ENCODE results near the gene LDAH. TPM values are rescaled to one million over a fixed set of nuclear protein-coding genes. Genes with fewer than 3 reads are reported as not detected.

LDAH gene
- total and polyA plus RNA-seq, 4 donors = 5.0 to 30.8 (median 11.5) TPM

DNA sequence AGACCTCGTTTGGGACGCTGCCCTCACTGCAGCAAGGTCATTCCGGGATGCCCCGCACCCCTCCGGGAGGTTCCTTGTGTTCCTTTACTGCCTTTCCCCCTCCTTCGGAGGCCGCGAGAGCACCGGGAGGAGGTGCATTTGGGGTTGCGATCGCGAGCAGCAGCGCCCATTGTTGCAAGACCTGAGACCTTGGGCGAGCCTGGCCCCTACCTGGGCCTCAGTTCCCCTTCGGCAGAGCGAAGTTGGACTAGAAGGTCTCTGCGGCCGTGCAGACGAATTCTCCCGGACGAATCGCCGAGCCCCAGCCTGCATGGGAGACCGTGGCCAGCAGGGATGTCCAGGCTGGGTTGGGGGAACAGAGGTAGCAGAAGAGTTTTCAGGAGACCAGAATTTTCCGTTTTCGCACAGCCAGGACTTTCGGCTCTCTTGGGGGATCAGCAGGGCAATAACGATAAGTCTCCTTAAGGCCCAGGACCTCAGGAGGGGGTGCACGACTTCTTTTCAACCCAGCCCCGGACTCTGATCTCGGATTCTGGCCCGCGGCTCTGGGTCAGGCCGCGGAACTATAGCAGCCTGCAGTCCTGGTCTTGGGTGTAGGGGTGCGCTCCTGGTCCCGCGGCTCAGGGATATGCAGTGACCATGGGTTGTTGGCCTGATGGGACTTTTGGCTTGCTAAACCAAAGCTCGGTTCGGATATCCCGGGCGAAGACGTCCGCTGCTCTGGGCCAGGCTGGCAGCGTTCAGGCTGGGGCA lies 153.2 kb downstream of the LDAH start:
- Histone ChIP-seq H3K27ac (ENCODE audit: low read depth in 1 of 2, low read length in 1 of 2) (no peak overlapping the region), H3K4me3 (no peak overlapping the region), H3K4me1 (ENCODE audit: control insufficient read depth in 5 of 5, insufficient read depth in 5 of 5, low read length in 5 of 5) (peaks cover 0 to 20% (median 10%) of the 10 kb centered on the region in 5 donors), H3K27me3 (ENCODE audit: control insufficient read depth in 3 of 3, insufficient read depth in 3 of 3, low read length in 2 of 3) (peaks cover 0 to 86% (median 83%) of the 10 kb centered on the region in 3 donors), H3K9ac (ENCODE audit: insufficient read depth in 1 of 2, low read length in 2 of 2) (no peak overlapping the region), H3K9me3 (ENCODE audit: control insufficient read depth in 4 of 4, insufficient read depth in 3 of 4, low read length in 3 of 4) (peaks cover 0 to 2% (median 0%) of the 10 kb centered on the region in 4 donors), H3K36me3 (ENCODE audit: control insufficient read depth in 4 of 4, insufficient read depth in 4 of 4, low read length in 4 of 4) (no peaks in the 10 kb centered on the region)
- DNase-seq (no peak), ATAC-seq (ENCODE audit: insufficient read depth, low FRiP score) (no peak)
- TF ChIP-seq, protein P1, sequence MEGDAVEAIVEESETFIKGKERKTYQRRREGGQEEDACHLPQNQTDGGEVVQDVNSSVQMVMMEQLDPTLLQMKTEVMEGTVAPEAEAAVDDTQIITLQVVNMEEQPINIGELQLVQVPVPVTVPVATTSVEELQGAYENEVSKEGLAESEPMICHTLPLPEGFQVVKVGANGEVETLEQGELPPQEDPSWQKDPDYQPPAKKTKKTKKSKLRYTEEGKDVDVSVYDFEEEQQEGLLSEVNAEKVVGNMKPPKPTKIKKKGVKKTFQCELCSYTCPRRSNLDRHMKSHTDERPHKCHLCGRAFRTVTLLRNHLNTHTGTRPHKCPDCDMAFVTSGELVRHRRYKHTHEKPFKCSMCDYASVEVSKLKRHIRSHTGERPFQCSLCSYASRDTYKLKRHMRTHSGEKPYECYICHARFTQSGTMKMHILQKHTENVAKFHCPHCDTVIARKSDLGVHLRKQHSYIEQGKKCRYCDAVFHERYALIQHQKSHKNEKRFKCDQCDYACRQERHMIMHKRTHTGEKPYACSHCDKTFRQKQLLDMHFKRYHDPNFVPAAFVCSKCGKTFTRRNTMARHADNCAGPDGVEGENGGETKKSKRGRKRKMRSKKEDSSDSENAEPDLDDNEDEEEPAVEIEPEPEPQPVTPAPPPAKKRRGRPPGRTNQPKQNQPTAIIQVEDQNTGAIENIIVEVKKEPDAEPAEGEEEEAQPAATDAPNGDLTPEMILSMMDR (IDR thresholded peaks at IDR 0.05; ENCODE audit: control extremely low read depth, extremely low read depth) = no peak
- WGBS, 2 donors = 44 to 45% methylated on average over 41 to 45 of the region's 45 CpGs

DNA sequence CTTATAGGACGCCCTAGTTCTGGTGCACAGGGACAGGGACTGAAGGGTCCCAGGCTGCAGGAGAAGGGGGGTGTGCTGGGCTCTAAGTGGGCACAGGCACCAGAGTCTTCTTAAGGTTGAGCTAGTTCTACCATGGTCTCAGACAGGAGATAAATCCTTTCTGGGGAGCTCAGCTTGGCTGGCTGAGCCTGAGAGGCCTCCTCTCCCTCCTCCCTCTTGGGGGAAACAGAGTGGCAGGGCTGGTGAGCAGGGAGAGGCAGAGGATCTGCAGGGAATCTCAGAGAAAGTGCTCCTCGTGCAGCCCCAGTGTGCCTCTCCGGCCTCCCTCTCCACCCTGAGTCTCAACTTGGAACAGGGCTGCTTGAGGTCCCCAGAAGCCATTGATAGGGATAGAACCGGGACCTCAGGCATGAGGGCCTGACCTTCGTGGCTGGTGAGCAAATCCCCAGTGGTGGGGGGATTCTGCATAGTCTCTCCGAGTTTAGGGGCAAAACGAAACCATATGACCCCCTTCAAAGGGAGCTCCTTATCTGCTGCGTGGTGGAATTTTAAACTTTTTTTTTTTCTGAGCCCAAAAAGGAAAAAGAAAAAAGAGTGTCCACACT lies 153.9 kb downstream of the LDAH start:
- Histone ChIP-seq H3K27ac (ENCODE audit: low read depth in 1 of 2, low read length in 1 of 2) (no peak overlapping the region), H3K9me3 (ENCODE audit: control insufficient read depth in 4 of 4, insufficient read depth in 3 of 4, low read length in 3 of 4) (peaks cover 0 to 2% (median 0%) of the 10 kb centered on the region in 4 donors), H3K9ac (ENCODE audit: insufficient read depth in 1 of 2, low read length in 2 of 2) (no peak overlapping the region), H3K36me3 (ENCODE audit: control insufficient read depth in 4 of 4, insufficient read depth in 4 of 4, low read length in 4 of 4) (no peaks in the 10 kb centered on the region), H3K4me1 (ENCODE audit: control insufficient read depth in 5 of 5, insufficient read depth in 5 of 5, low read length in 5 of 5) (peaks cover 0 to 20% (median 10%) of the 10 kb centered on the region in 5 donors), H3K4me3 (no peak overlapping the region), H3K27me3 (ENCODE audit: control insufficient read depth in 3 of 3, insufficient read depth in 3 of 3, low read length in 2 of 3) (peaks cover 0 to 86% (median 83%) of the 10 kb centered on the region in 3 donors)
- 69 to 71% methylated on average over 8 of the region's 8 CpGs for WGBS, 2 donors
- ATAC-seq (ENCODE audit: insufficient read depth, low FRiP score) = no peak
- TF ChIP-seq, protein P1 (IDR thresholded peaks at IDR 0.05; ENCODE audit: control extremely low read depth, extremely low read depth) = no peak
- DNase-seq = no peak

DNA sequence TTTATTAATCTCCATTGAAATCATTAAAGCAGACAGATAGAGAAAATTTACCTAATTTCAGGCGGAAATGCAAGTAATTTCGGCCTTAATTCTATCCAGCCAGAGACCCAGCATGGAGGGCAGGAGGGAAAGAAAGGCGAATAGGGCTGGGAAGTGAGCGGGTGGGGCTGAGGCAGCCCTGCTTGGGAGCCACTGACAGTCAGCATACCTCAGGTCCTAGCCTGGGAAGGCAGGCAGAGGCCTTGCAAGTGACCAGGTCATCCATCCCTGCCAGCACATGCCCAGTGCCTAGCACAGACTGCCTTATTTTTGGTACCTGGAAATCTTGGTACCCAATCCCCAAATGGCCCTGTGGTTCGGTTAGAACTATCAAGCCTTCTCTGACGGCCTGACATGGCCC lies 154.4 kb downstream of the LDAH start:
- 94 to 97% methylated on average over 6 of the region's 6 CpGs for WGBS, 2 donors
- Histone ChIP-seq H3K36me3 (ENCODE audit: control insufficient read depth in 4 of 4, insufficient read depth in 4 of 4, low read length in 4 of 4) (no peaks in the 10 kb centered on the region), H3K4me1 (ENCODE audit: control insufficient read depth in 5 of 5, insufficient read depth in 5 of 5, low read length in 5 of 5) (peaks cover 0 to 20% (median 10%) of the 10 kb centered on the region in 5 donors), H3K4me3 (no peak overlapping the region), H3K9ac (ENCODE audit: insufficient read depth in 1 of 2, low read length in 2 of 2) (no peak overlapping the region), H3K27me3 (ENCODE audit: control insufficient read depth in 3 of 3, insufficient read depth in 3 of 3, low read length in 2 of 3) (peaks cover 0 to 86% (median 83%) of the 10 kb centered on the region in 3 donors), H3K27ac (ENCODE audit: low read depth in 1 of 2, low read length in 1 of 2) (no peak overlapping the region), H3K9me3 (ENCODE audit: control insufficient read depth in 4 of 4, insufficient read depth in 3 of 4, low read length in 3 of 4) (peaks cover 0 to 2% (median 0%) of the 10 kb centered on the region in 4 donors)
- TF ChIP-seq, protein P1 (IDR thresholded peaks at IDR 0.05; ENCODE audit: control extremely low read depth, extremely low read depth) = no peak
- ATAC-seq (ENCODE audit: insufficient read depth, low FRiP score) (no peak), DNase-seq (no peak)
